ENCODE measurements around the gene COL11A2. TPM values are rescaled to one million over a fixed set of nuclear protein-coding genes. Genes with fewer than 3 reads are reported as not detected.

Gene COL11A2
- total RNA-seq, 1 donor from 2014 or later, result 0.11 TPM

DNA sequence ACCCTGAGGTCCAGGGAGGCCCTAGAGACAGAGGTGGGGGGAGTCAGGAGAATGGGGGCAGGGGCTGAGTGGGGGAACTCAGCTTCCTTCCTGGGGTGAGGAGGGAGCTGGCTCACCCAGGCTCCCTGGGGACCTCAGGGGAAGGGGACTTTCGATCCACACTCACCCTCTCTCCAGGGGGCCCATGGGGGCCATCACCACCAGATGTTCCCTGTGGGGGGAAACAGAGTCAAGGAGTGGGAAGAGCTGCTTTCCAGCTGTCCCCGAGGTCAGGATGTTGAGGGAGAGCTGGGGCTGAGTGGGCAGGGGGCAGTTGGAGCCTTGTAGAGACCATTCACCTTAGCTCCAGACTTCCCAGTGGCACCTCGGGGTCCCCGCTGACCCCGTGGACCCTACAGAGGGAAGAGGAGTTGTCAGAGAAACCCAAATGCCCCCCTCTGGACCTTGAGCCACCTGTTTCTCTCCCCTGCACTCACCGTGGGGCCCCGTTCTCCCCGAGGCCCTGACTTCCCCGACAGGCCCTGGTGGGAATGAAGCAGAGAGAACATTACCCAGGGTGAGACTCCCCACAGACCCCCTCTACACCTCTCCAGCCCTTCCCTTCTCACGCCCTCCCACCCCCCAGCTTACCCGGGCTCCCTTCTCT lies 18.6 kb downstream of the COL11A2 start:
- no peaks in the 10 kb centered on the region for H3K27me3 ChIP-seq
- DNase-seq (ENCODE audit: low spot score in 2 of 2), result no peak
- intact Hi-C loops (cut with DNase I), result no loop called here
- no peaks in the 10 kb centered on the region for H3K36me3 ChIP-seq
- H3K4me3 ChIP-seq, result no peak overlapping the region
- no peak overlapping the region for H3K27ac ChIP-seq
- no peaks in the 10 kb centered on the region for H3K9me3 ChIP-seq
- H3K4me1 ChIP-seq, result no peaks in the 10 kb centered on the region
- no peak for TF ChIP-seq CTCF (IDR thresholded peaks at IDR 0.05)

DNA sequence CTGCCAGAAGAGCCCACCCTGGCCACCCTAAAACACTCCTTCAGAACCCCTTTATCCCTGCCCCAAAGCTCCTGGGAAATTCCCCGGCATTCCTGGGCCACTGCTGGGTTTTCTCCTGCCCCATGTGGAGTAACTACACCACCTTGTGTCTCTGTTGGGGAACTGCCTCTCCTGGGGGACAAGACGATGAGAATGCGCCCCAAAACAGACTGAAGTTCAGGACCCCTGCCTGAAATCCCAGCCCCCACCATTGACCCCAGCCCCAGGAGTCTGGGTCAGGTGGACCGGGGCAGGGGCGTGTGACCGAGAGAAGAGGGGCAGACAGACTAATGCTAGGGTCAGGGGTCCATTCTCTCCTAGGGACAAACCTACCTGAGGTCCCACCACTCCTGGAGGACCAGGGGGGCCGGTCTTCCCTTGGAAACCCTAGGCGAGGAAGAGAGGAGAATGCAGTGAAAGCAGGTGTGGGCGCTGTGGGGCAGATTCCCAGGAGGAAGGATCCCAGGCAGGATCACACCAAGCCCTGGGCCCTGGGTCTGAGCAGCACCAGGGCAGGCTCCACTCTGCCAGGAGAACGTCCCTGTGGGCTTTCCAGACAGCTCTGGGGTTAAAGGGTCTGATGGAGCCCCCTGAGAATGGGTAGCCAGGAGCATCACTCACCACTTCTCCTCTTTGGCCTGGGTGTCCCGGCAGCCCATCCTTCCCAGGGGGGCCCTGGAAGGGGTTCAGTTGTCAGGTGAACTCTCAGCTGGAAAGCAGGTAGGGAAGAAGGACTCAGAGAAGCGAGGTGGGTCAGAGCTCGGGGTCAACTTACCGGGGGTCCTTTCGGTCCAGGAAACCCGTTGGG lies 19.4 kb downstream of the COL11A2 start:
- no peak for DNase-seq (ENCODE audit: low spot score in 2 of 2)
- no peaks in the 10 kb centered on the region for H3K27me3 ChIP-seq
- intact Hi-C loops (cut with DNase I), result no loop called here
- no peaks in the 10 kb centered on the region for H3K4me1 ChIP-seq
- H3K36me3 ChIP-seq, result no peaks in the 10 kb centered on the region
- peak in 1 of 3 experiments; percentile 34 for TF ChIP-seq CTCF (IDR thresholded peaks at IDR 0.05)
- H3K9me3 ChIP-seq, result no peaks in the 10 kb centered on the region
- H3K27ac ChIP-seq, result no peak overlapping the region
- no peak overlapping the region for H3K4me3 ChIP-seq

GRCh38 chr6:33171880-33172687 lies 20.2 kb downstream of the COL11A2 start:
- no peaks in the 10 kb centered on the region for H3K4me1 ChIP-seq
- no peak overlapping the region for H3K27ac ChIP-seq
- H3K4me3 ChIP-seq, result no peak overlapping the region
- H3K27me3 ChIP-seq, result no peaks in the 10 kb centered on the region
- intact Hi-C loops (cut with DNase I), result no loop called here
- no peak for TF ChIP-seq CTCF (IDR thresholded peaks at IDR 0.05)
- DNase-seq (ENCODE audit: low spot score in 2 of 2), result no peak
- H3K9me3 ChIP-seq, result no peaks in the 10 kb centered on the region
- no peaks in the 10 kb centered on the region for H3K36me3 ChIP-seq

- intact Hi-C loops (cut with DNase I), result no loop called here
- Histone ChIP-seq H3K36me3 (no peaks in the 10 kb centered on the region), H3K4me3 (no peak overlapping the region), H3K27me3 (no peaks in the 10 kb centered on the region), H3K9me3 (no peaks in the 10 kb centered on the region), H3K4me1 (no peaks in the 10 kb centered on the region), H3K27ac (no peak overlapping the region)
- TF ChIP-seq CTCF (IDR thresholded peaks at IDR 0.05), result no peak
- no peak for DNase-seq (ENCODE audit: low spot score in 2 of 2)
These were observed 21.0 kb downstream of the COL11A2 start for GRCh38 chr6:33171016-33171879.

Measured in ascending aorta (tissue), 2 donors.